NCI-H1092 treated with DMSO at 0.1 percent for 48 hours (cell line): ENCODE measurements around the gene RPL6.

Experiments
- DNase-seq: peaks from one replicate; lab custom pipeline; 2025; lab: John Stamatoyannopoulos, UW

The RPL6 gene

DNA sequence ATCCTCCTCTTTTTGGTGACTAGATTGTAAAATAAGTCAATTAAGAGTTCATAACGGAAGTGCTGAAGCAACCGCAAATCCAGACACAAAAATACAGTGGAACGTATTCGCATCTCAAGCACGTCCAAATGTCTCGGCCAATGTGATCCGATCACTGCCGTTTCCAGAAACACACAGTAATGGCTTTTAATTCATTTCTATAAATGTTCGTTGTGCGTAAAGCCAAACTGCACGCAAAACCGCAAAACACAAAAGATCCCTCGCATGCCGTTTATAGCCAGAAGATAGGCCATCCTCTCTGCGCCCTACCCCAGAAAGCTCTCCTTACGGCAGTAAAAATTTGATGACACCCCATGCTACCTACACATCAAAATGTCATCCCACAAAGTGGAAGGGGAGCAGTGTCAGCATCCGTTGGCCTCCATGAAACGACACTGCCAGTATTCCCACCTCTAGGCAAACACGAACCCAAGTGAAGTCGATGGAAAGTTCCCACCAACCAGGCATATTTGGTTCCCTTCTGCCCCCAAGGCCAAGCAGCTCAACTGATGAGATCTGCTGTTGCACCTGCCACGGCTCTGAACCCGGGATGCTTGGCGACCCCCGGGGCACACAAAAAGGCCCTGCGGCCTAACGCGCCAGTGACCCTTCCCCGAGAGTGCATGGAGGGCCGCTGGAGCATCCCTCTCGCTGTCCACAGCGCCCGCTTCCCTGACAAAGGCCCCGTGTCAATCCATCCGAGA, 28.6 kb downstream of the RPL6 start:
- DNase-seq, result peak; percentile 20

DNA sequence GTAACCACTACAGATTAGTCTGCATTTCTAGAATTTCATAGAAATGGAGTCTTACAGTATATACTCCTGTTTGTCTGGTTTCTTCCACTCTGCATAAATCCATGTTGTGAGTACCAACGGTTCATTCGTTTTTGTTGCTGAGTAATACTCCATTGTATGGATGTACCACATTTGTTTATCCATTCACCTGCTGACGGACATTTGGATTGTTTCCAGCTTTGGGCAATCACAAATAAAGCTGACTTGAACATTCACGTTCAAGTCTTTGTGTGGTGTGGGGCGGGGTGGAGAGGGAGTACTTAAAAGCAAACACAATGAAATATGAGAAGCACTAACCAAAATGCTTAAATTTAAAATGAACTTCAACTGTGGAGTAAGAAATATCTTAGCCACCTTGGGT, 34.3 kb downstream of the RPL6 start:
- DNase-seq, result no peak

DNA sequence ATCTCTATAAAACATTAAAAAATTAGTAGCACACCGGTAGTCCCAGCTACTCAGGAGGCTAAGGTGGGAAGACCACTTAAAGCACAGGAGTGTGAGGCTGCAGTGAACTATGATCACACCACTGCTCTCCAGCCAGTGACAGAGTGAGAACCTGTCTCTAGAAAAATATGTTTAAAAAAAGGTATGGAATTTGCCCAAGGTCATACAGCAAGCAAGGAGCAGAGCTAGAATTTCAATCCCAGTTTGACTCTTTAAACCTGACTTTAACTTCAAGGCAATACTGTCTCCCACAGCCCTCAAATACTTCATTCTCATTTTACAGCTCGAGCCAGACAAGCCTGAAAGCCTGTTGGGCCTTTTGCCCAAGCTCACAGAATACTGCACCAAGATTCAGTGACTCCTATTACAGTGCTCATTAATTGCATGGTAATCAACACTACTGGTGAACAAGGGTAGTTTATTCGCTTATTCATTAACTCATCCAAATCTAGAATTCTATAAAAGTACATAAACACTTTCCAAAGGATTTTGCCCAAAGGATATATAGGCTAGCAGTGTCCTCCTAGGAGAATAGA, 35.2 kb downstream of the RPL6 start:
- DNase-seq, result no peak

DNA sequence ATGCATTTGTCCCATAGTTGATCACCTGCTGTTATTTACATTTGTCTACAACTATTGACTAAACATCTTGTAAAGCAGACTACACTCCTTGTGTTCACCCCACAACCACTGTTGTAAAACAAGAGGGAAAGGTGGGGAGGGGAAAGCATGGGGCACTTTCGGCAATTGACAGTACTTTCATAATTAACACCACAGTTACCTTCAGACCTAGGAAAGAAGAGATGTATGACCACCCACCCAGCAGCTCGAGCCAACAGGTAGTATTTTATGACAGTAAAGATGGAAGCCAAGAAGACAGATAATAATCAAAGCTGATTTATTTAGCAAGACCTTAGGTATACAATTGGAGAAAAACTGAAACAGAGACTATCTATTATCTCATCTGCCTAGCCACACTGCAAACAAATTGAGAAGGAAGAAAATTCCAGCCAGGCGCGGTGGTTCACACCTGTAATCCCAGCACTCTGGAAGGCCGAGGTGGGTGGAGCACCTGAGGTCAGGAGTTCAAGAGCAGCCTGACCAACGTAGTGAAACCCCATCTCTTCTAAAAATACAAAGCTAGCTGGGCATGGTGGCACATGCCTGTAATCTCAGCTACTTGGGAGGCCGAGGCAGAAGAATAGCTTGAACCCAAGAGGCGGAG, 38.4 kb downstream of the RPL6 start:
- DNase-seq, result no peak

DNA sequence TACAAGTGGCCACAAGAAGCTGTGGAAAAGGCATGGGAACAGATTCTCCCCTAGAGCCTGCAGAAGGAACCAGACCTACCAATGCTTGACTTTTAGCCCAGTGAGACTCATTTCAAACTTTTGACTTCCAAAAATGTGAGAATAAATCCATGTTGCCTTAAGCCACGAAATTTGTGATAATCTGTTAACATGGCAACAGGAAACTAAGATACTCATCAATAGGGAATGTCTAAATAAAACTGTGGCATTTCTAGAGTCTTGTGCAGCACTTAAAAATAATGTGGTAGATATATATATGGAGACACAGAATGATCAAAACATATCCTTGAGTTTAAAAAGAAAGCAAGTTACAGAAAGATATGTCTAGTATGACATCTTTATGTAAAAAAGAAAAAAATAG, 39.2 kb downstream of the RPL6 start:
- no peak for DNase-seq

DNA sequence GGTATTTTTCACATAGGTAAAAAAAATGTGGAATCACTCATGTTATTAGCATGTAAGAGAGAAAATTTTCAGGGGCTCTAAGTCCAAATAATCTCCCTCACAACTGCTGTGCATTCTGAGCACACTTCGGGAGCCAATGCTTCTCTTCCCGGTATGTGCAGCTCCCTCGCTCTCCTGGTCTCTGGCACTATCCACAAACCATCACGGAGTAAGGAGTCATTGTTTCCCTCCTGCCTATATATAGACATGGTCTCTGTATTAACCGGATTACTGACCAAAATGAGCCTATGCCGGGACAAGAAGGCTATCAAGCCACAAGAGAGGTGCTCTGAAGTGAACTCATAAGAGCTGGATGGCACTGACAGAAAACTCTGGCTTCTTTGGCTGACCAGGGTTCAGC, 40.5 kb downstream of the RPL6 start:
- DNase-seq, result no peak

DNA sequence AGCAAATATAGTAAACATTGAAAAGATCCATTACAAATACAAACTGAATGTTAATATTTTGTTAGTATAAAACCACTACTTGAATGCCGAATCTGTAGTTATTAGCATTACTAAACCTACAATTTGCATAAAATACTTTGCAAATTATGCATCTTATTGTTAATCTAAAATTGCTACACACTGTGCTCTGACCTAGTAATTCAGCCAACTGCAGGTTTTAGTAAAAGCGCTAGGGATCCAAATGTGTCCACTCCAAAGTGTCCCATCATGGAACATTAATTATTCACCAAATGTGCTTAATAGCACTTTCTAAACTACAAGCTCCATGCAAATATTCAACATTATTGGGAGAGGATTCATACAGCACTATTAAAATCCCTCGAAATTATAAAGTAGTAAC, 41.4 kb downstream of the RPL6 start:
- DNase-seq, result no peak

DNA sequence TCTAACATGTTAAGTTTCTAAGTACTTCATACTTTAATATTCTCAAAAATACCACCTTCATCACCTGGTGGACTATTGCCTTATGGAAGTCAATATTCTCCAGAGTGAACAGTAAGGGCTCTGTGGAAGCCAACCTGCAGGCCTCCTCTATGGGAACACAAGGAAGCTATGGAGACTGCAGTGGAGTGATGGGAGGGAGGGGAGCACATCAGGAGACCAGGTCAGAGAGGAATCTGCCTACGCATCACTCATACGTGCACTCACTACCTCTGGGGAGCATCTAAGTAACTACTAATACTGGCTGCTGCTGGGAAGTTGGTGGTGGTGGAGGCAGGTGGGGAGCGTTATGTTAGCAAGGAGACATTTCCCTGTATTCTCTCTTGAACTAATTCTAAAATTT, 47.1 kb downstream of the RPL6 start:
- DNase-seq, result no peak

DNA sequence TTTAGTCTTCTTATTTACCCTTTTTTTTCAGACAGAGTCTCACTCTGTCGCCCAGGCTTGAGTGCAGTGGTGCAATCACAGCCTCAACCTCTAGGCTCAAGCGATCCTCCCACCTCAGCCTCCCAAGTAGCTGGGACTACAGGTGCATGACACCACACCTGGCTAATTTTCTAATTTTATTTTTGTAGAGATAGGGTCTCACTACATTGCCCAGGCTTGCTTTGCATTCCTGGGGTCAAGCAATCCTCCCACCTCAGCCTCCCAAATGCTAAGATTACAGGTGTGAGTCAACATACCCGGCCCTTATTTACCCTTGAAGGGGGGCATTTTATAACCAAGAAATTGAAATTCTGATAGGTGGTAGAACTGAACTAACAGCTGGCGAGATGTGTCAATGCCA, 48.1 kb downstream of the RPL6 start:
- no peak for DNase-seq

DNA sequence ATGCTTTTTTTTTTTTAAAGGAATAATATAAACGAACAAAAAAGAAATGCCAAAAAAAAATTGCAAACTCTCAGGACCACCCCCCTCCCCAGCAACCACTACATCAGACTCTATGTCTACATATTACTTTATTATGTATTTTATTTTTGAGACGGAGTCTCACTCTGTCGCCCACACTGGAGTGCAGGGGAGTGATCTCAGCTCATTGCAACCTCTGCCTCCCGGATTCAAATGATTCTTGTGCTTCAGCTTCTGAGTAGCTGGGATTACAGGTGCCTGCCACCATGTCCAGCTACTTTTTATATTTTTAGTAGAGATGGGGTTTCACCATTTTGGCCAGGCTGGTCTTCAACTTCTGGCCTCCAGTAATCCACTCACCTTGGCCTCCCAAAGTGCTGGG, 50.1 kb downstream of the RPL6 start:
- DNase-seq, result no peak

DNA sequence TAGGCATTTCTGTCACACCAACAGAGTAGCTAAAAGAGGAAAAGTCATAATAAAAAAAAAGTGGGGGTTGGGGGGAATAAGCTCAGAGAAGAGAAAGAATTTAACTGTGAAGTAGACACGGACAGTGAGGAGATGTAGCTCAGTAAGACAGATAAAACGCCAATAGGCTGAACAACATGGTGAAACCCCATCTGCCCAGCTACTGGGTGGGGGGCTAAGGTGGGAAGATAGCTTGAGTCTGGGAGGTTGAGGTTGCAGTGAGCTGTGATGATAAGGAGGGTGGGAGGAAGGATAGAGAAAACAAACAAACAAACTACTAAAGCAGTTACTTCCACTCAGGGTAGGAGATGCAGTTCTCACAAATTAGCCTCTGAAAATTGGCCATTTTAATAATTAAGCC, 52.2 kb downstream of the RPL6 start:
- DNase-seq, result no peak
